GM23248 (cell line): ENCODE results near the gene PDCD1LG2.

Experiments used
- EZH2 ChIP-seq: fragments of 200-600 bp; sonication (generic); IDR thresholded peaks from 2 replicates; pipeline ENCODE4 v1.6.1; 2018; ENCODE audit warnings: antibody characterized with exemption, mild to moderate bottlenecking; ENCODE audit not compliant: insufficient read depth, poor library complexity, severe bottlenecking
- EZH2phosphoT487 ChIP-seq: fragments of 200-600 bp; sonication (generic); IDR thresholded peaks from 2 replicates; pipeline ENCODE4 v1.6.1; 2018; ENCODE audit warnings: antibody characterized with exemption, moderate library complexity, mild to moderate bottlenecking, low read depth; ENCODE audit not compliant: insufficient read depth

DNA sequence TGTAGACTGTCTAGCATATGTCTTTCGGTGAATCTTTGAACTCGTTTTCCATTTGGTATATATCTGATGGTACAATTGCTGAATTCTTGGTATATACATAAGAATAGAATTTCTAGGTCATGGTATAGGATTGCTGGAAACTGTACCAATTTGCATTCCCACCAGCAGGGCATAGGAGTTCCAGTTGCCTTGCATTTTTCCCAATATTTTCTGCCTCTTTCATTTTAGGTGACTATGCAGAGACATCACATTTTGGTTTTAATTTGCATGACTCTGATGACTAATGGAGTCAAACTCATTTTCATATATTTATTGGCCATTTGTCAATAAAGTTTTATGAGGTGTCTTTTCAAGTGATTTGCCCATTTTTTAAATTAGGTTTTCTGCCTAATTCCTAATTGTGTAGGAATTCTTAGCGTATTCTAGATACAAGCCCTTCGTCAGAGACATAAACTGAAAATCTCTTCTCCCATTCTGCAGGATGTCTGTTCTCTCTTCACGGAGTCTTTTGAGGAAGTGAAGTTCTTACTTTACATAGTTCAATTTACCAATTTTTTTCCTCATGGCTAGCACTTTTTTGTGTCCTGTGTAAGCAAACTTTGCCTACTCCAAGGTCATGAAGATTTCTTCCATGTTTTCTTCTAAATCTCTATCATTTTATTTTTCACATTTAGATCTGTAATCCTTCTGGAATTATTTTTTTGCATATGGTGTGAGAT lies 28.9 kb upstream of the PDCD1LG2 start:
- no peak for TF ChIP-seq EZH2
- TF ChIP-seq EZH2phosphoT487 = no peak
